ENCODE data around the gene CD93. TPM values are rescaled to one million over a fixed set of nuclear protein-coding genes. Genes with fewer than 3 reads are reported as not detected.

CD93 gene, protein sequence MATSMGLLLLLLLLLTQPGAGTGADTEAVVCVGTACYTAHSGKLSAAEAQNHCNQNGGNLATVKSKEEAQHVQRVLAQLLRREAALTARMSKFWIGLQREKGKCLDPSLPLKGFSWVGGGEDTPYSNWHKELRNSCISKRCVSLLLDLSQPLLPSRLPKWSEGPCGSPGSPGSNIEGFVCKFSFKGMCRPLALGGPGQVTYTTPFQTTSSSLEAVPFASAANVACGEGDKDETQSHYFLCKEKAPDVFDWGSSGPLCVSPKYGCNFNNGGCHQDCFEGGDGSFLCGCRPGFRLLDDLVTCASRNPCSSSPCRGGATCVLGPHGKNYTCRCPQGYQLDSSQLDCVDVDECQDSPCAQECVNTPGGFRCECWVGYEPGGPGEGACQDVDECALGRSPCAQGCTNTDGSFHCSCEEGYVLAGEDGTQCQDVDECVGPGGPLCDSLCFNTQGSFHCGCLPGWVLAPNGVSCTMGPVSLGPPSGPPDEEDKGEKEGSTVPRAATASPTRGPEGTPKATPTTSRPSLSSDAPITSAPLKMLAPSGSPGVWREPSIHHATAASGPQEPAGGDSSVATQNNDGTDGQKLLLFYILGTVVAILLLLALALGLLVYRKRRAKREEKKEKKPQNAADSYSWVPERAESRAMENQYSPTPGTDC
- 0.44 and 0.50 TPM in 2 replicates for total RNA-seq
- long read RNA-seq, partial matches to known transcripts: 0 of 1 reads
- long read RNA-seq, other reads (novel, unspliced or antisense): 1 of 1 reads

DNA sequence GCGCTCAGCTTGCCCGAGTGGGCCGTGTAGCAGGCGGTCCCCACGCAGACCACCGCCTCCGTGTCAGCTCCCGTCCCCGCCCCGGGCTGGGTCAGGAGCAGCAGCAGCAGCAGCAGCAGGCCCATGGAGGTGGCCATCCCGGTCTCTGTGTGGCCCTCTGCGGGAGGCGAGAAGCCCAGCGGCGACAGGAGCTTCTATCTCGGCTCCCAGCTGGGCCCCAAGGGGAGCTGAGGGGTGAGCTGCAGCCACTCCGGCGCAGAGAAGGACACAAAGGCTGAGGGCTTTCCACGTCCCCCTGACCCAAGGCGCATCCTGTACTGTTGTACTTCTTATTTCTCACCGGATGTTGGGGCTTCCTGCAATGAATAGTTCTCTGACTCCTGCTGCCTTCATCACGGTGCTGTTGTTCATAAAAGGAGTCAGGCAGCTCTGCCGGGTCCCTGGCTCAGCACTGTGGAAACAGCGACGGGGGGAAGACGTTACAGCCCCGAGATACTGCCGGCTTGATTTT, at the start of gene CD93:
Gene CD93 (minus strand): TSS at position 269 of the 511 bp plus-strand sequence. CDS start 132 bp downstream, at position 137.
- Mint-ChIP-seq H3K4me3 (no peak within 1 kb of the TSS), H3K36me3 (ENCODE audit: low read depth) (no peaks in the 10 kb centered on the region), H3K4me1 (peaks cover 14% of the 10 kb centered on the region), H3K27ac (ENCODE audit: unreplicated experiment) (peak within 1 kb of the TSS; percentile 73), H3K27me3 (ENCODE audit: low read depth) (peaks cover 3% of the 10 kb centered on the region), H3K9me3 (no peaks in the 10 kb centered on the region)
- DNase-seq (ENCODE audit: low read depth, low spot score): no peak
- TF ChIP-seq, protein P1, sequence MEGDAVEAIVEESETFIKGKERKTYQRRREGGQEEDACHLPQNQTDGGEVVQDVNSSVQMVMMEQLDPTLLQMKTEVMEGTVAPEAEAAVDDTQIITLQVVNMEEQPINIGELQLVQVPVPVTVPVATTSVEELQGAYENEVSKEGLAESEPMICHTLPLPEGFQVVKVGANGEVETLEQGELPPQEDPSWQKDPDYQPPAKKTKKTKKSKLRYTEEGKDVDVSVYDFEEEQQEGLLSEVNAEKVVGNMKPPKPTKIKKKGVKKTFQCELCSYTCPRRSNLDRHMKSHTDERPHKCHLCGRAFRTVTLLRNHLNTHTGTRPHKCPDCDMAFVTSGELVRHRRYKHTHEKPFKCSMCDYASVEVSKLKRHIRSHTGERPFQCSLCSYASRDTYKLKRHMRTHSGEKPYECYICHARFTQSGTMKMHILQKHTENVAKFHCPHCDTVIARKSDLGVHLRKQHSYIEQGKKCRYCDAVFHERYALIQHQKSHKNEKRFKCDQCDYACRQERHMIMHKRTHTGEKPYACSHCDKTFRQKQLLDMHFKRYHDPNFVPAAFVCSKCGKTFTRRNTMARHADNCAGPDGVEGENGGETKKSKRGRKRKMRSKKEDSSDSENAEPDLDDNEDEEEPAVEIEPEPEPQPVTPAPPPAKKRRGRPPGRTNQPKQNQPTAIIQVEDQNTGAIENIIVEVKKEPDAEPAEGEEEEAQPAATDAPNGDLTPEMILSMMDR (conservative IDR thresholded peaks at IDR 0.05): no peak

DNA sequence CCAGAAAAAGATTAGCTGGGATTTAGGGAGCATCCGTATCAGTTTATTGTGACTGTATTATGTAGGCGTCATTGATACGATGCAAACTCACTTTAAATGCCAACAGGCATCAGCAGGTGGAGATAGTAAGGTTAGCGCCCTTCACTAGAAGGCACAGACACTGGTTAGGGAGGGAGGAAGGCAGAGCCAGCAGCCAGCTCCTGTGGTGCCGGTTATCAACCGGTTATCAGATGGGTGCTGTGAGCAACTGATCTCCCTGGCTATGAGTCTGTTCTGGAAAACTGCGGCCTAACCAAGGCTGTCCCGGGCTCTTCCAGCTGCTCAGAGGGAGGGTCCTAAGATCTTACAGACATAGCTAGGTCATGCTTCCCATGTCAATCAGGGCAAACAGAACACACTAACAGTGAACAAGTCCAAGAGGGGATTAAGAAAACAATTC, 47.5 kb upstream of the CD93 start:
- H3K4me1 Mint-ChIP-seq: peaks cover 4% of the 10 kb centered on the region
- DNase-seq (ENCODE audit: low read depth, low spot score): no peak
- no peak overlapping the region for H3K4me3 Mint-ChIP-seq
- TF ChIP-seq, protein P1 (conservative IDR thresholded peaks at IDR 0.05): no peak
- H3K36me3 Mint-ChIP-seq (ENCODE audit: low read depth): no peaks in the 10 kb centered on the region
- peaks cover 2% of the 10 kb centered on the region for H3K9me3 Mint-ChIP-seq
- no peaks in the 10 kb centered on the region for H3K27me3 Mint-ChIP-seq (ENCODE audit: low read depth)
- no peak overlapping the region for H3K27ac Mint-ChIP-seq (ENCODE audit: unreplicated experiment)

DNA sequence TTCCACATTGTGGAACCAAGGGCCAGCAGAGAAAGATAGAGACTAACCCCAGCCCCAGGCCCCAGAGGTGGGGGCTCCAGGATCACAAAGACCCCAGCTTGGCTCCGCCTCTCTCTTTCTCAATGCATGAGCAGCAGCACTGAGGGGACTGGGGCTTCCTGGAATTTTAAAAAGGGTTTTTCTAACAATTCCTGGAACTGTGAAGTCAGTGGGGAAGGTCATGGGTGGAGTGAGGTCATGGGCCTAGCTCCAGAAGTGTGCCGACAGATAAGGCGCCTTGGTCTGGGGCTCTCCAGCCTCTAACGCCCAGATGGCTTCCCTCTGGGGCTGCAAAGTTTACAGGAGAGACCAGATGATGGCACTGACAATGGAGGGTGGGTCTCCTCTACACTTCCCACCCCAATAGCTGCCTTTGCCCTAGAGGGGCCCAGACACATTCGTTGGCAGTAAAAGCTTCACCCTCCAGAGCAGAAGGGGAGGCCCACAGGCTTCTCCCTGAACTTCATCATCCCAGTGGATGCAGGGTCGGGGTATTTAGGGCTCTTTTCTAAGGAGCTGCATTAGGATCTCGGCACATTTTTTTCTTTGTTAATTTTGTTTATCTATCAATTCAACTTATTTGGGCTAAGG, 46.9 kb upstream of the CD93 start:
- Mint-ChIP-seq H3K27me3 (ENCODE audit: low read depth) (no peaks in the 10 kb centered on the region), H3K4me1 (peaks cover 4% of the 10 kb centered on the region), H3K9me3 (peaks cover 2% of the 10 kb centered on the region), H3K27ac (ENCODE audit: unreplicated experiment) (no peak overlapping the region), H3K36me3 (ENCODE audit: low read depth) (no peaks in the 10 kb centered on the region), H3K4me3 (no peak overlapping the region)
- DNase-seq (ENCODE audit: low read depth, low spot score): no peak
- TF ChIP-seq, protein P1 (conservative IDR thresholded peaks at IDR 0.05): no peak

DNA sequence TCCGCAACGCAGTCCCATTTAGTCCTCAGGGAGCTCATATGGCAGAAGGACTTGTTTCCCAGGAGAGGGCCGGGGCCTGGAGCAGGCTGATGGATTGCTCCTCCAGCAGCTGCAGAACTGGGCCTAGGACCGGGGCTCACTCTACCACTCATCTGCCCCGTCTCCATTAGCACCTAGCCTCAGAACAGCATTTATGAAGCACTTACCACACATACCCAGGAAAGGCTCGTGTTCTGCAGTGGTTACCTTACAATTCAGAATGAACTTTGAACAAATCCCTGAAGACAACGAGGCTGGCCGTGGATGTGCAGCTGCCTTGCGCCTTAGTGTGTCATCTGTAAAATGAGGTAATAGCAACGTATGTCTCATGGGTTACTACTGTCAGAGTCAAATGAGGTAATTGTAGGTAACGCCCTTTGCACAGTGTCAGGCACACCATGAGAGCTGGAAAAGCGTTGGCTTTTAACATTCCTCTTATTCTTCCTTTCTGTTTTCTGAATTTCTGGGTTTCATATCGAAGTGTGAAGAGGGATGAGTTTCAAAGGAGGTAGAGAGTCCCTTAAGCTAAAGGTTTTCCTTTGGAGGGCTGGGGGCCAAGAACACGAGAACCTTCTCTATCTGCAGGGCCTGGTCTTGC, 46.3 kb upstream of the CD93 start:
- no peak for DNase-seq (ENCODE audit: low read depth, low spot score)
- H3K4me1 Mint-ChIP-seq: peaks cover 4% of the 10 kb centered on the region
- H3K4me3 Mint-ChIP-seq: no peak overlapping the region
- TF ChIP-seq, protein P1 (conservative IDR thresholded peaks at IDR 0.05): no peak
- H3K9me3 Mint-ChIP-seq: peaks cover 2% of the 10 kb centered on the region
- H3K27me3 Mint-ChIP-seq (ENCODE audit: low read depth): no peaks in the 10 kb centered on the region
- no peak overlapping the region for H3K27ac Mint-ChIP-seq (ENCODE audit: unreplicated experiment)
- H3K36me3 Mint-ChIP-seq (ENCODE audit: low read depth): no peaks in the 10 kb centered on the region

DNA sequence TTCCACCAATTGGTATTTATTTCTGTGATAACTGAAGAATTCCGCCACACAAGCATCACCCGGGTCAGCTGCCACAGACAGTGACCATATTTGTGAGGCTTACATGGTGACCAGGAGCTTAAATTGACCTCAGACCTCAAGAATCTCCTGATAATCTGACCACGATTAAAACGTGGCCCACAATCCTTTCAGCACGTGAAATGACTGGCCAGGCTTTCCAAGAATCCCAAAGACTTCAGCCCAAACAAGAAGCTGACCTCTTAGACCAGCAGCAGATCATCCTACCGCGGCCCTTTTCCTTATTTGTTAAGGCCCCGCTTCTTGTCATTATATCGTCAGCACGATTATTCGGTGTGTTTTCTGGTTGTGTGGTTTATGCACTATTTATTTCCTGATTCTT, 45.6 kb upstream of the CD93 start:
- Mint-ChIP-seq H3K27ac (ENCODE audit: unreplicated experiment) (no peak overlapping the region), H3K36me3 (ENCODE audit: low read depth) (no peaks in the 10 kb centered on the region), H3K4me1 (peaks cover 4% of the 10 kb centered on the region), H3K4me3 (no peak overlapping the region), H3K27me3 (ENCODE audit: low read depth) (no peaks in the 10 kb centered on the region), H3K9me3 (peaks cover 2% of the 10 kb centered on the region)
- DNase-seq (ENCODE audit: low read depth, low spot score): no peak
- TF ChIP-seq, protein P1 (conservative IDR thresholded peaks at IDR 0.05): no peak
